ENCODE results near the gene ELK4. TPM values are rescaled to one million over a fixed set of nuclear protein-coding genes. Genes with fewer than 3 reads are reported as not detected.

Gene ELK4
- polyA plus RNA-seq, 2 of the 4 experiments (the other 2 are of a cell fraction): 5.8 to 11.9 TPM

DNA sequence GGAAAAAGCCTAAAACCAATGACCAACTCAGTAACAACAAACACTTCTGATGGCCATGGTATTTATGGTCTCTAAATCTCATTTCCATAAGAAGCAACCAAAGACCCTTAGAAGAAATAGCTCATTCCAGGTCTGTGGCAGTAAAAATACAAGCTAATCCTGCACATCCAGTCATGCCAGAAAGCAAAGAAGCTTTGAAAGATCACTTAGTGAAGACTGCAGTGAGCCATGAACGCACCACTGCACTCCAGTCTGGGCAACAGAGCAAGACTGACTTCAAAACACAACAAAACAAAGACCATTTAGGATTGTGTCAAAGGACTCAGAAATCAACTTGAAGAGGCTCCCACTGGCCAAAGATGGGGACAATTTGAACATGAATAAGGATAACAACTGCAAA is 18.4 kb upstream of the ELK4 start:
- ChIA-PET CTCF (interaction anchor here (0.9 to 4.4 kb wide), 5 partner anchors 8 to 128 kb away, joined by 3 to 41 read pairs (median 6); no protein-coding TSS in a partner anchor), POLR2A (no interaction called here)
- no peak for DNase-seq (ENCODE audit: low read depth in 1 of 2, low spot score in 1 of 2)
- no peak overlapping the region for H3K4me3 ChIP-seq
- H3K4me2 ChIP-seq: no peak overlapping the region
- TF ChIP-seq CBX8 (IDR thresholded peaks at IDR 0.05) (no peak), SREBF2 (IDR thresholded peaks at IDR 0.05) (no peak), MAZ (IDR thresholded peaks at IDR 0.05; ENCODE audit: borderline replicate concordance, low read depth, low read length) (no peak), ZSCAN20 (CRISPR knock-in tag; IDR thresholded peaks at IDR 0.05) (no peak), NR3C1 (IDR thresholded peaks at IDR 0.05) (no peak), HEYL (CRISPR knock-in tag; IDR thresholded peaks at IDR 0.05) (no peak)
- TF ChIP-seq, protein P1, sequence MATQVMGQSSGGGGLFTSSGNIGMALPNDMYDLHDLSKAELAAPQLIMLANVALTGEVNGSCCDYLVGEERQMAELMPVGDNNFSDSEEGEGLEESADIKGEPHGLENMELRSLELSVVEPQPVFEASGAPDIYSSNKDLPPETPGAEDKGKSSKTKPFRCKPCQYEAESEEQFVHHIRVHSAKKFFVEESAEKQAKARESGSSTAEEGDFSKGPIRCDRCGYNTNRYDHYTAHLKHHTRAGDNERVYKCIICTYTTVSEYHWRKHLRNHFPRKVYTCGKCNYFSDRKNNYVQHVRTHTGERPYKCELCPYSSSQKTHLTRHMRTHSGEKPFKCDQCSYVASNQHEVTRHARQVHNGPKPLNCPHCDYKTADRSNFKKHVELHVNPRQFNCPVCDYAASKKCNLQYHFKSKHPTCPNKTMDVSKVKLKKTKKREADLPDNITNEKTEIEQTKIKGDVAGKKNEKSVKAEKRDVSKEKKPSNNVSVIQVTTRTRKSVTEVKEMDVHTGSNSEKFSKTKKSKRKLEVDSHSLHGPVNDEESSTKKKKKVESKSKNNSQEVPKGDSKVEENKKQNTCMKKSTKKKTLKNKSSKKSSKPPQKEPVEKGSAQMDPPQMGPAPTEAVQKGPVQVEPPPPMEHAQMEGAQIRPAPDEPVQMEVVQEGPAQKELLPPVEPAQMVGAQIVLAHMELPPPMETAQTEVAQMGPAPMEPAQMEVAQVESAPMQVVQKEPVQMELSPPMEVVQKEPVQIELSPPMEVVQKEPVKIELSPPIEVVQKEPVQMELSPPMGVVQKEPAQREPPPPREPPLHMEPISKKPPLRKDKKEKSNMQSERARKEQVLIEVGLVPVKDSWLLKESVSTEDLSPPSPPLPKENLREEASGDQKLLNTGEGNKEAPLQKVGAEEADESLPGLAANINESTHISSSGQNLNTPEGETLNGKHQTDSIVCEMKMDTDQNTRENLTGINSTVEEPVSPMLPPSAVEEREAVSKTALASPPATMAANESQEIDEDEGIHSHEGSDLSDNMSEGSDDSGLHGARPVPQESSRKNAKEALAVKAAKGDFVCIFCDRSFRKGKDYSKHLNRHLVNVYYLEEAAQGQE (IDR thresholded peaks at IDR 0.05): no peak
- TF ChIP-seq, protein P2, sequence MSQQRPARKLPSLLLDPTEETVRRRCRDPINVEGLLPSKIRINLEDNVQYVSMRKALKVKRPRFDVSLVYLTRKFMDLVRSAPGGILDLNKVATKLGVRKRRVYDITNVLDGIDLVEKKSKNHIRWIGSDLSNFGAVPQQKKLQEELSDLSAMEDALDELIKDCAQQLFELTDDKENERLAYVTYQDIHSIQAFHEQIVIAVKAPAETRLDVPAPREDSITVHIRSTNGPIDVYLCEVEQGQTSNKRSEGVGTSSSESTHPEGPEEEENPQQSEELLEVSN (IDR thresholded peaks at IDR 0.05; ENCODE audit: borderline replicate concordance, low read depth): no peak
- TF ChIP-seq, protein P3, sequence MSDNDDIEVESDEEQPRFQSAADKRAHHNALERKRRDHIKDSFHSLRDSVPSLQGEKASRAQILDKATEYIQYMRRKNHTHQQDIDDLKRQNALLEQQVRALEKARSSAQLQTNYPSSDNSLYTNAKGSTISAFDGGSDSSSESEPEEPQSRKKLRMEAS (IDR thresholded peaks at IDR 0.05): no peak
- 92% methylated on average over 1 of the region's 1 CpG for WGBS (ENCODE audit: missing lambda C conversion rate)
- no peak overlapping the region for H3K27ac ChIP-seq
- FAIRE-seq: no peak
- no peaks in the 10 kb centered on the region for H3K9me3 ChIP-seq
- ATAC-seq: no peak
- H3K4me1 ChIP-seq: no peaks in the 10 kb centered on the region

DNA sequence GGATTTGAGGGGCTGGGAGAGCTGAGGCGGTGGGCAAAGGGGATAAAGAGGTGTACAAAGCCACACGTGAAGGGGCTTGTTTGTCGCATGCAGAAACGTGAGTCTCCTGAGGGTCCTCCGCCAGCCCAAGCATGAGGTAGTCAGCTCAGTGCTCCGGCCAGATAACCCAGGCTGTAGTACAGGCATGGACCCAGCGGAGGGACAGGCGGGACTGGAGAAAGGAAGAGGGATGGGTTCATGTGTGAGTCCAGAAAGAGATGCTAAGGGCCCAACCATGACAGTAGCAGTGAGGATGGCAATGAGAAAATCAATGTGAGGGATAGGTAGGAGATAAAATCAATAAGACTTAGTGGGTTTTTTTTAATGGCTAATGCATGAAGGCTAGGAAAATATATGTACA is 13.7 kb upstream of the ELK4 start:
- ATAC-seq: peak; percentile 44 to 47; a peak in 1 of 6 replicates
- TF ChIP-seq JUN (IDR thresholded peaks at IDR 0.05): no peak
- no peak for TF ChIP-seq TP53 (CRISPR knock-in tag; IDR thresholded peaks at IDR 0.05)
- TF ChIP-seq HOXB5 (CRISPR knock-in tag; IDR thresholded peaks at IDR 0.05): no peak
- TF ChIP-seq FOXS1 (CRISPR knock-in tag; IDR thresholded peaks at IDR 0.05): no peak
- TF ChIP-seq RFX5 (IDR thresholded peaks at IDR 0.05): no peak
- TF ChIP-seq, protein P4, sequence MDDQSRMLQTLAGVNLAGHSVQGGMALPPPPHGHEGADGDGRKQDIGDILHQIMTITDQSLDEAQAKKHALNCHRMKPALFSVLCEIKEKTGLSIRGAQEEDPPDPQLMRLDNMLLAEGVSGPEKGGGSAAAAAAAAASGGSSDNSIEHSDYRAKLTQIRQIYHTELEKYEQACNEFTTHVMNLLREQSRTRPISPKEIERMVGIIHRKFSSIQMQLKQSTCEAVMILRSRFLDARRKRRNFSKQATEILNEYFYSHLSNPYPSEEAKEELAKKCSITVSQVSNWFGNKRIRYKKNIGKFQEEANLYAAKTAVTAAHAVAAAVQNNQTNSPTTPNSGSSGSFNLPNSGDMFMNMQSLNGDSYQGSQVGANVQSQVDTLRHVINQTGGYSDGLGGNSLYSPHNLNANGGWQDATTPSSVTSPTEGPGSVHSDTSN (IDR thresholded peaks at IDR 0.05): no peak
- TF ChIP-seq RARB (CRISPR knock-in tag; IDR thresholded peaks at IDR 0.05): no peak
- TF ChIP-seq HDAC2 (IDR thresholded peaks at IDR 0.05): no peak

DNA sequence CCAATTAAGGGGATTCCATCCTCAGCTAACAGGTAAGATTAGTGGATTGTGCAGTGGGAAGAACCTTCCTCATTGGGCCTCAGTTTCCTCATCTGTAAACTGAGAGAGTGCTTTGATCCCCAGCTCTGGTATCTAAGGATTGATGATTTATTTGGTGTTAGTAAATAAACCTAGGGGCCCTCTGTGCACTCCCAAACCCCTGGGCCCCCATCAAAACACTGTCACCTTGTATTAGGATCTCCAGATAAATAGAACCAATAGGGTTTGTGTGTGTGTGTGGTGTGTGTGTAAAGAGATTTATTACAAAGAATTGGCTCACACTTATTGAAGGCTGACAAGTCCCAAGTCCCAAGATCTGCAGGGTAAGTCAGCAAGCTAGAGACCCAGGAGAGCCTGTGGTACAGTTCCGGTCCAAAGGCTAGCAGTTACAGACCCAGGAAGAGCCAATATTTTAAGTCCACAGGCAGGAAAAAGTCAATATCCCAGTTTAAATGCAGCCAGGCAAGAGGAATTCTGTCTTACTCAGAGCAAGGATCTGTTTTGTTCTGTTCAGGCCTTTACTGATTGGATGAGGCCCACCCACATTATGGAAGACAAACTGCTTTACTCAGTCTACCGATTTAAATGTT is 11.0 kb upstream of the ELK4 start:
- ChIA-PET CTCF (interaction anchor here (1.1 to 20.8 kb wide), 5 partner anchors 11 to 119 kb away, joined by 4 to 227 read pairs (median 6); partner anchors contain the start of gene ELK4), POLR2A (no interaction called here)
- ATAC-seq (no peak), DNase-seq (ENCODE audit: low read depth in 1 of 2, low spot score in 1 of 2) (no peak), FAIRE-seq (no peak)
- TF ChIP-seq, protein P5, sequence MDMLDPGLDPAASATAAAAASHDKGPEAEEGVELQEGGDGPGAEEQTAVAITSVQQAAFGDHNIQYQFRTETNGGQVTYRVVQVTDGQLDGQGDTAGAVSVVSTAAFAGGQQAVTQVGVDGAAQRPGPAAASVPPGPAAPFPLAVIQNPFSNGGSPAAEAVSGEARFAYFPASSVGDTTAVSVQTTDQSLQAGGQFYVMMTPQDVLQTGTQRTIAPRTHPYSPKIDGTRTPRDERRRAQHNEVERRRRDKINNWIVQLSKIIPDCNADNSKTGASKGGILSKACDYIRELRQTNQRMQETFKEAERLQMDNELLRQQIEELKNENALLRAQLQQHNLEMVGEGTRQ (IDR thresholded peaks at IDR 0.05): no peak
- Histone ChIP-seq H3K27ac (no peak overlapping the region), H3K4me1 (no peaks in the 10 kb centered on the region), H3K4me3 (no peak overlapping the region), H3K4me2 (no peak overlapping the region), H3K9me3 (no peaks in the 10 kb centered on the region)
- 84% methylated on average over 2 of the region's 2 CpGs for WGBS (ENCODE audit: missing lambda C conversion rate)

More for the DNA sequence above, 13.7 kb upstream of the ELK4 start:
- Histone ChIP-seq H3K4me3 (no peak overlapping the region), H3K4me1 (no peaks in the 10 kb centered on the region), H3K9me3 (no peaks in the 10 kb centered on the region), H3K27ac (no peak overlapping the region), H3K4me2 (no peak overlapping the region)
- 91% methylated on average over 8 of the region's 8 CpGs for WGBS (ENCODE audit: missing lambda C conversion rate)
- POLR2A ChIA-PET: interaction anchor here (1.3 kb wide), 1 partner anchor 14 kb away, joined by 3 read pairs; the partner anchor contains the start of gene ELK4
- CTCF ChIA-PET: interaction anchor here (0.8 to 20.8 kb wide), 7 partner anchors 12 to 121 kb away, joined by 3 to 227 read pairs (median 7); partner anchors contain the start of gene ELK4
- no peak for FAIRE-seq
- DNase-seq (ENCODE audit: low read depth in 1 of 2, low spot score in 1 of 2): no peak
